ENCODE results near the gene OPRM1.

OPRM1 gene

DNA sequence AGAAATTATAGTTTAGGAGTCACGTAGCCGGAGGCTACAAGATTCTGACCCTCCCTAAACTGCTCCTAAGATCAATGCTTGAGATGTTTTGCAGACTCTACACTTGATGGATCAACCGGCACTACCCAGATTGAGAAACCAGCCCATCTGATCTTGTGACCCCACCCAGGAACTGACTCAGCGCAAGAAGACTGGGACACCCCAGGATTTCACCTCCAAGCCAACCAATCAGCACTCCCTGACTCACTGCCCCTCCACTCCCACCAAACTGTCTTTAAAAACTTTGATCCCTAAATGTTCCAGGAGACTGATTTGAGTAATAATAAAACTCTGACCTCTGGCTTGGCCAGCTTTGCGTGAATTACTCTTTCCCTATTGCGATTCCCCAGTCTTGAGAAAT lies 99.8 kb downstream of the OPRM1 start:
- TF ChIP-seq, protein P1, sequence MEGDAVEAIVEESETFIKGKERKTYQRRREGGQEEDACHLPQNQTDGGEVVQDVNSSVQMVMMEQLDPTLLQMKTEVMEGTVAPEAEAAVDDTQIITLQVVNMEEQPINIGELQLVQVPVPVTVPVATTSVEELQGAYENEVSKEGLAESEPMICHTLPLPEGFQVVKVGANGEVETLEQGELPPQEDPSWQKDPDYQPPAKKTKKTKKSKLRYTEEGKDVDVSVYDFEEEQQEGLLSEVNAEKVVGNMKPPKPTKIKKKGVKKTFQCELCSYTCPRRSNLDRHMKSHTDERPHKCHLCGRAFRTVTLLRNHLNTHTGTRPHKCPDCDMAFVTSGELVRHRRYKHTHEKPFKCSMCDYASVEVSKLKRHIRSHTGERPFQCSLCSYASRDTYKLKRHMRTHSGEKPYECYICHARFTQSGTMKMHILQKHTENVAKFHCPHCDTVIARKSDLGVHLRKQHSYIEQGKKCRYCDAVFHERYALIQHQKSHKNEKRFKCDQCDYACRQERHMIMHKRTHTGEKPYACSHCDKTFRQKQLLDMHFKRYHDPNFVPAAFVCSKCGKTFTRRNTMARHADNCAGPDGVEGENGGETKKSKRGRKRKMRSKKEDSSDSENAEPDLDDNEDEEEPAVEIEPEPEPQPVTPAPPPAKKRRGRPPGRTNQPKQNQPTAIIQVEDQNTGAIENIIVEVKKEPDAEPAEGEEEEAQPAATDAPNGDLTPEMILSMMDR (IDR thresholded peaks at IDR 0.05; ENCODE audit: insufficient read depth, low read depth, low read length, missing control alignments), result no peak
- DNase-seq (ENCODE audit: low read depth), result no peak
- H3K4me3 ChIP-seq (ENCODE audit: low read depth, low read length), result no peak overlapping the region

GRCh38 chr6:154139892-154140291 lies 100.9 kb downstream of the OPRM1 start:
- no peak for DNase-seq (ENCODE audit: low read depth)
- TF ChIP-seq, protein P1 (IDR thresholded peaks at IDR 0.05; ENCODE audit: insufficient read depth, low read depth, low read length, missing control alignments), result no peak
- no peak overlapping the region for H3K4me3 ChIP-seq (ENCODE audit: low read depth, low read length)

DNA sequence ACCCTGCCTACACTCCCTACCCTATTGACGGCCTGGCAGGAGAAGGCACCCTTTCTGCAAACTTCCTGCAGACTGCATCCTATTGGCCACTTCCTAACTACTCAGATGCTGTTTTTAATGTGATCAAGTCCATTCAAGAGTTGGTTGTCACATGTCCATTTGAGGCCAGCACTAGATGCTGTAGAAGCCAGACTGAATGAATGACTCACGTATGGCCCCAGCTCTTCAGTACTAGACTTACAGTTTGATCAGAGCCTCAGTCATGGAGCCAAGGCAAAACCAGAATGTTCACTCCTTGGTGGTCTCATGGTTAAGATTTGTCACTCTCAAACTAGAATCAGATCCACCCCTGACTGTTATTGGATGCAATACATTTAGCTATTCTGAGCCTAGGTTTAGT lies 101.7 kb downstream of the OPRM1 start:
- H3K4me3 ChIP-seq (ENCODE audit: low read depth, low read length), result no peak overlapping the region
- no peak for DNase-seq (ENCODE audit: low read depth)
- TF ChIP-seq, protein P1 (IDR thresholded peaks at IDR 0.05; ENCODE audit: insufficient read depth, low read depth, low read length, missing control alignments), result no peak

- no peak overlapping the region for H3K4me3 ChIP-seq (ENCODE audit: low read depth, low read length)
- TF ChIP-seq, protein P1 (IDR thresholded peaks at IDR 0.05; ENCODE audit: insufficient read depth, low read depth, low read length, missing control alignments), result no peak
- DNase-seq (ENCODE audit: low read depth), result no peak
These were observed 104.7 kb downstream of the OPRM1 start for GRCh38 chr6:154143753-154144152.

DNA sequence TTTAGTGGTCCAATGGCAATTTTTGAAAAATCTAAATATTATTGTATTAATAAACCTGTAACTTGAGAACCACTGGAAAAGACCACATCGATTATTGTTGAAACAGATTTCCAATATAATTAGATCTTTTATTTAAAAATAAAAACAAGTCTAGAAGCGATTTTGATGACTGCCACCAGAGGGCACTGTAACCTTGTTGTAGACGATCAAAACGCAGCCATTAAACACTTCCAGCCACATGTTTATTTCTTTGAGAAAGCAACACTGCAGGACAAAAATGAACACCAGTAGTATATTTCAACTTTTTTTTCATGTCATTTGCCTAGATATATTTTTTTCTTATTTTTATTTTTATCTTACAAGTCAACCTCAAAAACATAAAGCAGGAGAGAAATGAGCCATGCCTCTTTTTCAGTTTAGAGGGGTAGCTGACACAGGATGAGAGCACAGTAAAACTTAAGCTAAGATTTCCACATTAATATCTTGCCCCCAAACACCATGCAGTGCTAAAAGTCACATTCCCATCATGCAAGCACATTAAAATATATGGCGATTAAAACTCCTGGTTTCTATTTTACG lies 115.4 kb downstream of the OPRM1 start:
- DNase-seq (ENCODE audit: low read depth), result peak; percentile 84
- H3K4me3 ChIP-seq (ENCODE audit: low read depth, low read length), result no peak overlapping the region
- TF ChIP-seq, protein P1 (IDR thresholded peaks at IDR 0.05; ENCODE audit: insufficient read depth, low read depth, low read length, missing control alignments), result peak; percentile 39

GRCh38 chr6:154156135-154156896 lies 117.3 kb downstream of the OPRM1 start:
- TF ChIP-seq, protein P1 (IDR thresholded peaks at IDR 0.05; ENCODE audit: insufficient read depth, low read depth, low read length, missing control alignments), result peak; percentile 81
- peak; percentile 81 for DNase-seq (ENCODE audit: low read depth)
- H3K4me3 ChIP-seq (ENCODE audit: low read depth, low read length), result peak overlapping the region; percentile 43
